Fibroblast of lung (primary cell): ENCODE results near the gene PSD2. TPM values are rescaled to one million over a fixed set of nuclear protein-coding genes. Genes with fewer than 3 reads are reported as not detected.

Source experiments
- DNase-seq, 2 donors: peaks; one replicate each; pipeline versions ENCODE4 v3.0.0 to v3.0.0-alpha.2; 2010; ENCODE audit warnings: low read depth in 2 of 2
- H2AFZ ChIP-seq: 2 replicates; pipeline ENCODE4 v1.5.1; 2012; ENCODE audit warnings: low read length, control low read depth, inconsistent platforms
- H3K27ac ChIP-seq: 2 replicates; pipeline ENCODE4 v1.5.1; 2011; ENCODE audit warnings: low read length, control low read depth; ENCODE audit not compliant: insufficient read depth
- H3K27me3 ChIP-seq: 2 replicates; pipeline ENCODE4 v1.5.1; 2011; ENCODE audit warnings: mild to moderate bottlenecking, low read length; ENCODE audit not compliant: control insufficient read depth, insufficient read depth
- H3K36me3 ChIP-seq: 2 replicates; pipeline ENCODE4 v1.5.1; 2011; ENCODE audit warnings: low read length; ENCODE audit not compliant: control insufficient read depth, insufficient read depth
- H3K4me1 ChIP-seq: 2 replicates; pipeline ENCODE4 v1.5.1; 2011; ENCODE audit warnings: low read length; ENCODE audit not compliant: control insufficient read depth, insufficient read depth; ENCODE audit errors: extremely low read depth
- H3K4me2 ChIP-seq: 2 replicates; pipeline ENCODE4 v1.5.1; 2011; ENCODE audit warnings: low read length, control low read depth; ENCODE audit not compliant: insufficient read depth; ENCODE audit errors: extremely low read depth
- H3K4me3 ChIP-seq, 4 experiments: fragments of 200-600 bp in 1 of 4; sonication (generic) in 1 of 4; replicated peaks in 1 of 4; 2 replicates each; pipeline ENCODE4 v1.5.1; 2011 to 2016; ENCODE audit warnings: low read length in 4 of 4, low read depth in 3 of 4, mild to moderate bottlenecking in 3 of 4, control low read depth in 2 of 4, inconsistent platforms in 1 of 4, mixed read lengths in 1 of 4; ENCODE audit not compliant: insufficient read depth in 1 of 4; ENCODE audit errors: control extremely low read depth in 1 of 4
- H3K79me2 ChIP-seq: 2 replicates; pipeline ENCODE4 v1.5.1; 2012; ENCODE audit warnings: mild to moderate bottlenecking, low read length, inconsistent platforms; ENCODE audit not compliant: control insufficient read depth, insufficient read depth
- H3K9ac ChIP-seq: 2 replicates; pipeline ENCODE4 v1.5.1; 2011; ENCODE audit warnings: mild to moderate bottlenecking, low read length, control low read depth; ENCODE audit not compliant: insufficient read depth
- H3K9me3 ChIP-seq: 2 replicates; pipeline ENCODE4 v1.5.1; 2012; ENCODE audit warnings: low read depth, low read length; ENCODE audit not compliant: control insufficient read depth, insufficient read depth
- H4K20me1 ChIP-seq: 2 replicates; pipeline ENCODE4 v1.5.1; 2011; ENCODE audit warnings: low read length; ENCODE audit not compliant: control insufficient read depth, insufficient read depth; ENCODE audit errors: extremely low read depth
- CTCF ChIP-seq, 2 donors: IDR thresholded peaks in 1 of 2; conservative IDR thresholded peaks in 1 of 2; 1 replicate in 1 of 2; 2 replicates in 1 of 2; pipeline ENCODE4 v1.5.1; 2011 to 2012; ENCODE audit warnings: low read length in 2 of 2, control low read depth in 1 of 2, inconsistent platforms in 1 of 2, low read depth in 1 of 2, mild to moderate bottlenecking in 1 of 2
- EZH2 ChIP-seq: IDR thresholded peaks from 2 replicates; pipeline ENCODE4 v1.5.1; 2012; ENCODE audit warnings: low read length, control low read depth, mild to moderate bottlenecking; ENCODE audit errors: missing control alignments
- polyA plus RNA-seq, 2 donors: library from polyadenylated mRNA; depleted of rRNA in 1 of 2; stranded (reverse) in 1 of 2; unstranded in 1 of 2; fragments of >200 nt; gene quantifications; 2 replicates each; pipeline ENCODE4 v1.2.1, GENCODE V29; 2011 to 2012; ENCODE audit warnings: missing spikeins in 1 of 2
- total RNA-seq: library from RNA; depleted of rRNA; stranded (reverse); fragments of >200 nt; gene quantifications from 2 replicates; pipeline ENCODE4 v1.2.1, GENCODE V29; 2014

Gene PSD2
- total and polyA plus RNA-seq, 2 donors (not counting 1 experiment from before 2014, with no cell fraction given) = 0.05 to 0.17 TPM

- no peak overlapping the region for H3K4me2 ChIP-seq
- H3K4me1 ChIP-seq = no peaks in the 10 kb centered on the region
- no peaks in the 10 kb centered on the region for H4K20me1 ChIP-seq
- no peak overlapping the region for H3K27ac ChIP-seq
- H3K4me3 ChIP-seq = no peak overlapping the region
- TF ChIP-seq EZH2 (no peak), CTCF (conservative IDR thresholded peaks at IDR 0.05 in 1 of 2, IDR thresholded peaks at IDR 0.05 in 1 of 2; ENCODE audit: low read depth in 1 of 2, low read length in 2 of 2) (no peak)
- H3K9me3 ChIP-seq = no peaks in the 10 kb centered on the region
- no peaks in the 10 kb centered on the region for H3K27me3 ChIP-seq
- H3K36me3 ChIP-seq = no peaks in the 10 kb centered on the region
- H3K79me2 ChIP-seq = no peaks in the 10 kb centered on the region
- no peak overlapping the region for H2AFZ ChIP-seq
- no peak for DNase-seq
- H3K9ac ChIP-seq = no peak overlapping the region
Observed at GRCh38 chr5:139825690-139826089, 30.1 kb downstream of the PSD2 start.

- no peaks in the 10 kb centered on the region for H4K20me1 ChIP-seq
- H3K27ac ChIP-seq = no peak overlapping the region
- no peaks in the 10 kb centered on the region for H3K4me1 ChIP-seq
- no peaks in the 10 kb centered on the region for H3K36me3 ChIP-seq
- H3K79me2 ChIP-seq = no peaks in the 10 kb centered on the region
- no peak overlapping the region for H3K4me3 ChIP-seq
- no peak for TF ChIP-seq CTCF (conservative IDR thresholded peaks at IDR 0.05 in 1 of 2, IDR thresholded peaks at IDR 0.05 in 1 of 2; ENCODE audit: low read depth in 1 of 2, low read length in 2 of 2)
- no peak for TF ChIP-seq EZH2
- no peak overlapping the region for H2AFZ ChIP-seq
- H3K9me3 ChIP-seq = no peaks in the 10 kb centered on the region
- no peak overlapping the region for H3K9ac ChIP-seq
- peaks cover 2% of the 10 kb centered on the region for H3K27me3 ChIP-seq
- DNase-seq = no peak
- no peak overlapping the region for H3K4me2 ChIP-seq
Observed at GRCh38 chr5:139828207-139828895, 32.7 kb downstream of the PSD2 start.

- DNase-seq = no peak
- no peak overlapping the region for H3K4me3 ChIP-seq
Observed at GRCh38 chr5:139829471-139829870, 33.9 kb downstream of the PSD2 start.

More at GRCh38 chr5:139829471-139829870, 33.9 kb downstream of the PSD2 start:
- Histone ChIP-seq H3K79me2 (no peaks in the 10 kb centered on the region), H3K36me3 (no peaks in the 10 kb centered on the region), H3K4me1 (no peaks in the 10 kb centered on the region), H3K9ac (no peak overlapping the region), H3K4me2 (no peak overlapping the region), H4K20me1 (no peaks in the 10 kb centered on the region), H3K27ac (no peak overlapping the region), H3K9me3 (no peaks in the 10 kb centered on the region), H2AFZ (no peak overlapping the region), H3K27me3 (peaks cover 2% of the 10 kb centered on the region)
- no peak for TF ChIP-seq EZH2
- TF ChIP-seq CTCF (conservative IDR thresholded peaks at IDR 0.05 in 1 of 2, IDR thresholded peaks at IDR 0.05 in 1 of 2; ENCODE audit: low read depth in 1 of 2, low read length in 2 of 2) = no peak
